AG04450 (cell line): ENCODE data around the gene POMGNT2. TPM values are rescaled to one million over a fixed set of nuclear protein-coding genes. Genes with fewer than 3 reads are reported as not detected.

Source experiments
- CTCF ChIA-PET: fragments of 300-600, 350-600 bp; formaldehyde crosslinking; extraction: SDS; loops from one replicate; lab custom pipeline; 2022; ENCODE audit warnings: antibody characterized with exemption, inconsistent platforms; lab: Charles Lee
- POLR2A ChIA-PET: fragments of 350-600 bp; formaldehyde crosslinking; extraction: SDS; loops from one replicate; lab custom pipeline; 2021; ENCODE audit warnings: antibody characterized with exemption, inconsistent platforms; lab: Yijun Ruan, JAX
- DNase-seq: peaks from one replicate; pipeline ENCODE4 v3.0.0-alpha.2; 2011; ENCODE audit warnings: low read depth, low spot score
- H3K27ac ChIP-seq: one replicate; pipeline ENCODE4 v1.5.1; 2012; ENCODE audit warnings: low read depth, low read length, control low read depth
- H3K27me3 ChIP-seq: one replicate; pipeline ENCODE4 v1.6.0; 2012; ENCODE audit warnings: low read length; ENCODE audit not compliant: control insufficient read depth, insufficient read depth
- H3K4me3 ChIP-seq: 2 replicates; pipeline ENCODE4 v1.5.1; 2011; ENCODE audit warnings: mild to moderate bottlenecking, low read depth, low read length, control low read depth
- H3K9me3 ChIP-seq: 2 replicates; pipeline ENCODE4 v1.5.1; 2012; ENCODE audit warnings: low read length; ENCODE audit not compliant: control insufficient read depth, insufficient read depth
- polyA plus RNA-seq: library from polyadenylated mRNA; depleted of rRNA; stranded (reverse); fragments of >200 nt; gene quantifications from 2 replicates; pipeline ENCODE4 v1.2.3, GENCODE V29; 2011
- TF ChIP-seq, protein P1 (sequence below): IDR thresholded peaks from 2 replicates; pipeline ENCODE4 v1.5.1; 2011; ENCODE audit warnings: low read depth, low read length, control low read depth, inconsistent platforms

POMGNT2 gene
- polyA plus RNA-seq, 1 experiment: 9.3 TPM

DNA sequence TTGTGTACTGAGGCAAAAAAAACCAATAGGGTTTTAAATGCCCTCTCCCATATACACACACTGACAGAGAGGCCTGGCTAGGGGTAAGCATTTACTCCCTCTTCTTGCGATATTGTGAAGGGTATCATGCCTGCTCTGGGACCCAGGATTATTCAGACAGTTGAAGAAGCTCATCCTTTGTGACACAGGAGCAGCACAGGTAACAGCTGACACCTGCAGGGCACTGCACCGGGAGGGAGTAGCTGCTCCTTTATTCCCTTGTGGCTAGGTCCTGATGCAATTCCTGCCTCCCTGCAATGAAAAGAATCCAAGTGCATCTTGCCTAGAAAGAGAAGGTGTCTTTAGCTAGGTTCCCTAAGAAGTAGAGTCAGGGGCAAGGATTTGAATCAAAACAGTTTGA lies 23.4 kb downstream of the POMGNT2 start:
- ChIA-PET POLR2A (no interaction called here), CTCF (interaction anchor here (1.5 kb wide), 1 partner anchor 121 kb away, joined by 4 read pairs; no protein-coding TSS in a partner anchor)
- Histone ChIP-seq H3K27ac (no peak overlapping the region), H3K9me3 (peaks cover 9% of the 10 kb centered on the region; the same call in 1 of the 2 replicates), H3K27me3 (no peaks in the 10 kb centered on the region), H3K4me3 (no peak overlapping the region)
- DNase-seq: no peak
- TF ChIP-seq, protein P1, sequence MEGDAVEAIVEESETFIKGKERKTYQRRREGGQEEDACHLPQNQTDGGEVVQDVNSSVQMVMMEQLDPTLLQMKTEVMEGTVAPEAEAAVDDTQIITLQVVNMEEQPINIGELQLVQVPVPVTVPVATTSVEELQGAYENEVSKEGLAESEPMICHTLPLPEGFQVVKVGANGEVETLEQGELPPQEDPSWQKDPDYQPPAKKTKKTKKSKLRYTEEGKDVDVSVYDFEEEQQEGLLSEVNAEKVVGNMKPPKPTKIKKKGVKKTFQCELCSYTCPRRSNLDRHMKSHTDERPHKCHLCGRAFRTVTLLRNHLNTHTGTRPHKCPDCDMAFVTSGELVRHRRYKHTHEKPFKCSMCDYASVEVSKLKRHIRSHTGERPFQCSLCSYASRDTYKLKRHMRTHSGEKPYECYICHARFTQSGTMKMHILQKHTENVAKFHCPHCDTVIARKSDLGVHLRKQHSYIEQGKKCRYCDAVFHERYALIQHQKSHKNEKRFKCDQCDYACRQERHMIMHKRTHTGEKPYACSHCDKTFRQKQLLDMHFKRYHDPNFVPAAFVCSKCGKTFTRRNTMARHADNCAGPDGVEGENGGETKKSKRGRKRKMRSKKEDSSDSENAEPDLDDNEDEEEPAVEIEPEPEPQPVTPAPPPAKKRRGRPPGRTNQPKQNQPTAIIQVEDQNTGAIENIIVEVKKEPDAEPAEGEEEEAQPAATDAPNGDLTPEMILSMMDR: no peak

DNA sequence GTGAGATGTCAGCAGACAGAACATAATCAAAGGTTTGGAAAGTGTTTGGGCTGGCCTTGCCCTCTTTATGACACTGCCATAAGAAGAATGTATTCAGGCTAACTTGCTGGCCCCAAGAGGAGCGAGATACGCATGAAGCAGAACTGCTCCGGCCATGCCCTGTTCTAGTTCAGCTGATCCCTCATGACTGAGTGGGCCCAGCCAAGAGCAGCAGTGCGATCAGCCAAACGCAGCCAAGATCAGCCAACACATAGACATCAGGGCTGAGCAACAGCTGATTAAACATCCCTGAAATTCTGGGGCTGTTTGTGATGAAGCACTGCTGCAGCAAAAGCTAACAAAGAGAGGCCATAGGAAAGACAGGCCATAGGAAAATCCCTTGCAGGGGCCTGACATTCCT lies 24.1 kb downstream of the POMGNT2 start:
- Histone ChIP-seq H3K4me3 (no peak overlapping the region), H3K9me3 (peaks cover 9% of the 10 kb centered on the region; the same call in 1 of the 2 replicates), H3K27me3 (no peaks in the 10 kb centered on the region), H3K27ac (no peak overlapping the region)
- no peak for DNase-seq
- TF ChIP-seq, protein P1: no peak
- CTCF ChIA-PET: interaction anchor here (1.5 kb wide), 1 partner anchor 120 kb away, joined by 4 read pairs; no protein-coding TSS in a partner anchor
- POLR2A ChIA-PET: no interaction called here

DNA sequence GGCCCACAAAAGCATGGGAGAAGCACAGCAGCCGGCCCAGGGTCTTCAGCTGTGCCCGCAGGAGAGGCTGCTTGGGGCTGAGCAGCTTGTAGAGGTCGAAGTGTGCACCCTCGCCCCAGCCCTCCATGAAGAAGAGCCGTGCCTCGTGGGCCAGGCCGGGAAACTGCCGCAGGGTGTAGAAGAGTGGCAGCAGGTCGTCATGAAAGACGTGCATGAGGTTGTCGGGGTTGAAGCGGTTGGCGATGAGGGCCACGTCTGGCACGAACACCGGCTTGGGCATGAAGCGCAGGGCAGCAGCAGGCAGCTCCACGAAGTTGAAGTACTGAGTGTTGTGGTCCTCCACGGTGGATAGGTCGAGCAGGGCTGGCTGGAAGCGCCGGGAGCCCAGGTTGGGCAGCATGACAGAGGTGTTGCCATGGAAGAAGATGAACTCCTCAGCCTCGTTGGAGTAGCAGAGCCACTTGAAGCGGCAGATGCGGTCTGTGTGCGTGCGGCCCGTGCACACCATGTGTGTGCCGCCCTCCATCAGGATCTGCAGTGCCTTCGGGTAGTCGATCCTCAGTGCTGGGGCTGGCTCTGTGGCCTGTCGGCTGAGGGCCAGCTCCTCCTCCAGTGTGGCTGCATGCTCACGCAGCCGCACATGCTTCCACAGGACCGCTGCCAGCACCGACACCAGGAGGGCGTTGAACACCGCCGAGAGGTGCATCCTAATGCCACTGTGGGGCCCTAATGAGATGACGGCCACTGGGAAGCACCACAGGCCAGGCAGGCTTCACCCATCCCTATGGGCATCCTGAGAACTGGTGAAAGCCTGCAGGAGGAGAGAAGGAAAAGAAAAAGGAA lies 24.9 kb downstream of the POMGNT2 start:
- Histone ChIP-seq H3K27ac (no peak overlapping the region), H3K27me3 (no peaks in the 10 kb centered on the region), H3K4me3 (no peak overlapping the region), H3K9me3 (peaks cover 9% of the 10 kb centered on the region; the same call in 1 of the 2 replicates)
- CTCF ChIA-PET: interaction anchor here (0.7 kb wide), 1 partner anchor 119 kb away, joined by 3 read pairs; no protein-coding TSS in a partner anchor
- POLR2A ChIA-PET: no interaction called here
- TF ChIP-seq, protein P1: no peak
- DNase-seq: no peak

DNA sequence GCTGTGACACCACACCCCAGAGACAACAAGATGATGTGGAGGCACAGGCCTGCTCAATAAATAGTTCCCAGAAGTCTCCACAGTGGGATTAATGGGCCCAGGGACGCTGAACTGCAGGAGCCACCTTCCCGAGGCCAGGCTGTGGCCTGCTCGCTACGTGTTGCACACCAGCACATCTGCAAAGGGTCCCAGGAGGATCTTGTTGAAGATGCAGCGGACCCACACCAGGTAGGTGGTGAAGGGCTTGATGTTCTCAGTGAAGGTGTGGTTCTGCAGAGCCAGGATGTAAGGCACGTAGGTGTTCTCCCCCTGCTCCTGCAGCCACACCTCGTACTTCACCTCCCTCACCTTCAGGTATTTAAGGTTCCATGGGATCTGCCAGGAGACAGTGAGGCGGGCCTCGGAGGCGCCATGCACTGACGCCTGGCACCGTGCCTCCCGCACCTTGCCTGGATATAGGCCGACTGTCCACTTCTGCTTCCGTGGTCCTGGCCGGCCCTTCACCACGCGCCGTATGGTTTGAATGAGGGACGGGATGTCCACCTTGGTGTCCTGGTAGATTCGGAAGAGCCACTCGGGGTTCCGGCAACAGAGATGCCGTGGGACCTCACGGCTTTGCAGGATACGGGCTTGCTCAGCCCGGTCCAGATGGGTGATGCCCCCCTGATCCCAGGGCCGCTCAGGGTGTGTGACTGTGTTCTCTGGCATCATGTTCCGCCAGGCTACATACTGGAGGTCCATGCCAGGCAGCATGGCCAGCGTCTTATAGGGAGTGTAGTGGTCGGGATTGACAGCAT lies 26.1 kb downstream of the POMGNT2 start:
- ChIA-PET POLR2A (no interaction called here), CTCF (interaction anchor here (0.7 kb wide), 1 partner anchor 118 kb away, joined by 3 read pairs; no protein-coding TSS in a partner anchor)
- no peaks in the 10 kb centered on the region for H3K27me3 ChIP-seq
- no peak overlapping the region for H3K4me3 ChIP-seq
- no peak overlapping the region for H3K27ac ChIP-seq
- no peak for DNase-seq
- H3K9me3 ChIP-seq: peaks cover 9% of the 10 kb centered on the region; the same call in 1 of the 2 replicates
- TF ChIP-seq, protein P1: no peak
